Thymus (tissue), 11 donors: Measurements from ENCODE around the gene DPP6. TPM values are rescaled to one million over a fixed set of nuclear protein-coding genes. Genes with fewer than 3 reads are reported as not detected.
A peak's percentile ranks its signal among the peaks of the same experiment; 100 is the strongest.

Source experiments
- DNase-seq, 9 donors: peaks; one replicate each; pipeline ENCODE4 v3.0.0-alpha.2; 2013; ENCODE audit warnings: low spot score in 9 of 9, low read depth in 6 of 9, missing footprints in 1 of 9
- H3K27ac ChIP-seq, 2 donors: one replicate each; pipeline ENCODE4 v1.5.1; 2013; ENCODE audit warnings: control low read depth in 1 of 2, low read depth in 1 of 2, low read length in 1 of 2, mild to moderate bottlenecking in 1 of 2, moderate library complexity in 1 of 2
- H3K27me3 ChIP-seq, 2 donors: one replicate each; pipeline ENCODE4 v1.5.1; 2013; ENCODE audit warnings: low read length in 1 of 2; ENCODE audit not compliant: control insufficient read depth in 2 of 2, insufficient read depth in 1 of 2
- H3K36me3 ChIP-seq, 2 donors: one replicate each; pipeline ENCODE4 v1.5.1; 2013; ENCODE audit warnings: low read length in 1 of 2, mild to moderate bottlenecking in 1 of 2, moderate library complexity in 1 of 2; ENCODE audit not compliant: control insufficient read depth in 2 of 2, insufficient read depth in 2 of 2
- H3K4me1 ChIP-seq, 2 donors: one replicate each; pipeline ENCODE4 v1.5.1; 2013; ENCODE audit warnings: low read length in 2 of 2; ENCODE audit not compliant: control insufficient read depth in 2 of 2, insufficient read depth in 2 of 2
- H3K4me3 ChIP-seq, 2 donors: one replicate each; pipeline ENCODE4 v1.5.1; 2013; ENCODE audit warnings: low read length in 2 of 2, control low read depth in 1 of 2, mild to moderate bottlenecking in 1 of 2
- H3K9me3 ChIP-seq, 2 donors: one replicate each; pipeline ENCODE4 v1.5.1; 2013; ENCODE audit warnings: low read length in 1 of 2, mild to moderate bottlenecking in 1 of 2; ENCODE audit not compliant: control insufficient read depth in 2 of 2, insufficient read depth in 1 of 2
- WGBS: extraction: QIAGEN DNeasy Blood & Tissue Kit; methylation state at CpG from one replicate; pipeline ENCODE4 v1.1.7; 2013; 5-methylcytosine and 5-hydroxymethylcytosine counted together
- polyA plus RNA-seq: library from polyadenylated mRNA; stranded (reverse); fragments of 200-250 nt; gene quantifications from one replicate; pipeline ENCODE4 v1.2.3, GENCODE V29; 2013
- total RNA-seq: library from RNA; stranded (reverse); fragments of 120-200 nt; gene quantifications from one replicate; pipeline ENCODE4 v1.2.4, GENCODE V29; 2013
- donor health status: healthy.

DPP6 gene
- total and polyA plus RNA-seq, 2 donors, result 0.75 to 4.5 TPM

DNA sequence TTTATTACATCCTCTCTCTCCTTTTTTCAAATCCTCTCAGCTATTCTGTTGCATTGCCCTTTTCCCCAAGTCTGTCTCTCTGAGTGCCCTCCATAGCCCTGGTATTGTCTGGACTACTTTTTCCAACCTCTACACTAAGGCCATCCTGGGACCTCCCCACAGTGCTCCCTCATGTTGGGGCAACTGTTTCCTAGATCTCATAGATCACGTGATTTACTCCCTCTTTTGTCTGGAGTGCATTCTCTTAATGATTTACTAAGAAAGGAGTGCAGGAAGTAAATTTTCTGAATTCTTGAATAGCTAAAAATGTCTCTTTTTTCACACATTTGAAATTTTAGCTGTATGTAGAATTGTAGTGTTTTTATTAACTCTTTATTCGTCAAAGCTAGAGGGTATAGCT is 733.7 kb downstream of the DPP6 start:
- H3K9me3 ChIP-seq, result no peaks in the 10 kb centered on the region
- no peak for DNase-seq
- no peaks in the 10 kb centered on the region for H3K36me3 ChIP-seq
- H3K4me1 ChIP-seq, result no peaks in the 10 kb centered on the region
- H3K27ac ChIP-seq, result no peak overlapping the region
- WGBS, result 94% methylated on average over 2 of the region's 2 CpGs
- H3K4me3 ChIP-seq, result no peak overlapping the region
- no peaks in the 10 kb centered on the region for H3K27me3 ChIP-seq

DNA sequence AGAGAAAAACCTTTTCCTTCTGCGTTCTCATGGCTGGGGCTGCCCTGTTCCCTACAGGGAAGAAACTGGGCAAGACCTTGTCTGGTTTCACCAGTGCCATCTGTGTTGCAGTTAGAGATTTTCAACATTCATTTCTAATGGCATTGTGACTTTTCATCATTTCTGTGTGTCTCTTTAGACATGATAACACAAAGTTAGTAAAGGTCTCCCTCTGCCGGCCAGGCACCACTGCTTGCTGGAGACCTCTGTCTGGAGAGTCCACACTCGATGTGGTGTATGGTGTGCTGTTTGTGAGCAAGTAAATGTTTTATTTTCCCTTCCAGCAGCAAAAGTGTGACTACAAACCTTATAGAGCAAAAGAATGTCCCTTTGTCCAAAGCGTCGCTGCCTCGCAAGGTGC is 737.2 kb downstream of the DPP6 start:
- no peak overlapping the region for H3K27ac ChIP-seq
- no peaks in the 10 kb centered on the region for H3K4me1 ChIP-seq
- H3K9me3 ChIP-seq, result no peaks in the 10 kb centered on the region
- peaks cover 3 to 10% of the 10 kb centered on the region in 2 donors for H3K27me3 ChIP-seq
- 74% methylated on average over 6 of the region's 6 CpGs for WGBS
- DNase-seq, result no peak
- no peak overlapping the region for H3K4me3 ChIP-seq
- H3K36me3 ChIP-seq, result no peaks in the 10 kb centered on the region

DNA sequence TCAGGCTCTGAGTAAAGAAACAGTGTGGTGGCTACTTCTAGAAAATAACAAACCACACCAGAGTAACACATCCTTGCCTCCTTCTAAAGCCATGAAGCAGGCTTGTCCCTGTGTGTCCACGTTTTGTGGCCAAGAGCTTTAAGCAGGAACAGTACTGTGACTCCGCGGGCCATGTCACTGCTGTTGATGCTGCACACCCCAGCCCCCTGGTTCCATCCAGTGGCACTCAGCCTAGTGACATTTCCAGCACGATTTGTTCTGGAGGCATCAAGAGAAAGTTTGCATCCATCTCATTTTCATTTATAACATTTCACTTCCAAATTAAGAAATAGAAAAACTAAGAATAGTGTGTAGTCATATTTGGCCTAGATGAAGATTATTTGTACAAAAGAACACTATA is 739.4 kb downstream of the DPP6 start:
- Histone ChIP-seq H3K27ac (no peak overlapping the region), H3K4me1 (no peaks in the 10 kb centered on the region), H3K36me3 (no peaks in the 10 kb centered on the region), H3K27me3 (peaks cover 3 to 15% of the 10 kb centered on the region in 2 donors), H3K4me3 (no peak overlapping the region), H3K9me3 (no peaks in the 10 kb centered on the region)
- 90% methylated on average over 4 of the region's 4 CpGs for WGBS
- DNase-seq, result no peak

DNA sequence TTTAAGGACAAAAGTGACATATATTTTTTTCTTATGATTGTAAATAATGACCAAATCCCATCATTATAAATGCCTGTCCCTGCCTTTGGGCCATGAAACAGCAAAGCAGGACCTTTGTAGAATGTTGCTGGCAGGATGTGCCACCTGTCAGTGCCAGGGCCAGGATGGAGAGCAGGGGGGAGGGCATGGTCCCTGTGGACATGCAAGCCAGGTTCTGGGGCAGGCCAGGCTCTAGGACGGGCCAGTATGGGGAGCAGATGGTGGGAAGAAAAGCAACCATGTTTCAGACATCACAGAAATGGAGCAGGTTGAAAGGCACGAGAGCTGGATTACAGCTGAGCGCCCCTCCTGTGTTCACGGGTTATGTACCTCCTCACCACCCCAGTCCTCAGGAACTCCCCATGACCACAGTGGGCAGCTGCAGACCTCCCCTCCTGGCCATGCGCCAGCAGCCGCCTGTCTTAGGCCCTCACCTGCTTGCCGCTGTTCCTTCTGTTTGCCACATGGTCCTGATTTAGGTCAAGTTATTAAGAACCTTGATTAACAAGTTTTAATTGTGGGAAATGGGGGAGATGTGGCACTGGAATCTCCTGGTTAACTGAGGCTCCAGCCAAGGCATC is 740.3 kb downstream of the DPP6 start:
- whole genome bisulfite sequencing, result 90% methylated on average over 7 of the region's 7 CpGs
- H3K4me1 ChIP-seq, result no peaks in the 10 kb centered on the region
- no peak overlapping the region for H3K4me3 ChIP-seq
- no peak for DNase-seq
- no peaks in the 10 kb centered on the region for H3K36me3 ChIP-seq
- no peak overlapping the region for H3K27ac ChIP-seq
- peaks cover 3 to 15% of the 10 kb centered on the region in 2 donors for H3K27me3 ChIP-seq
- no peaks in the 10 kb centered on the region for H3K9me3 ChIP-seq

DNA sequence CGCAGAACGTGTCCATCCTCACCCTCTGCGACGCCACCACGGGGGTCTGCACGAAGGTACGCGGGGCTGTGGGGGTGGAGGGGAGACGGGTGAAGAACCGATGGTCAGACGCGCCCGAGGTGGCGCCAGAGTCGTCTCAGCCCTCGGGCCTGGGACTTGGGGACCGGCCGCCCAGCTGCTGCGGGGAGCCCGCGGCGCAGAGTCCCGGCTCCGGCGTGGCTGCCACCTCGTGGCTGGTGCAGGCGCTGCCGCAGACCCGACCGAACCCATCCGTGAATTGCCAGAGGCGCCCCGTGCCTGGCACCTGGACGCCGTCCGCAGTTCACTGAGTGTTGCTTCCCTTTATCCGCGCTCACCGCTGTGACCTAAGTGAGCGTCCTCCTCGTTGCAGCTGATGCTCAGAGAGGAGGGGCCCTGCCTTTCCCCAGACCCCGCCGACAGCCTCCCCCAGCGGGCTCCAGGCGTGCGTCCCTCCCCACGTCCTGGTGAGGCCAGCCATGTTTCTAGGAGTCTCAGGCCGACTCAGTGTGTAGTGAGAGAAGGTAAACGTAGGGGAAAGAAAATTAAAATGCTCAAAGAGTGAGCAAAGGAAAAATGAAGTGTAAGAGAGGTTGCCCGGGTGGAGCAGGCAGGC is 742.1 kb downstream of the DPP6 start:
- H3K36me3 ChIP-seq, result no peaks in the 10 kb centered on the region
- no peaks in the 10 kb centered on the region for H3K9me3 ChIP-seq
- peak in 1 of 9 donors; percentile 7 for DNase-seq
- WGBS, result 17% methylated on average over 50 of the region's 50 CpGs
- no peak overlapping the region for H3K4me3 ChIP-seq
- H3K27me3 ChIP-seq, result peaks cover 3 to 15% of the 10 kb centered on the region in 2 donors
- H3K27ac ChIP-seq, result no peak overlapping the region
- H3K4me1 ChIP-seq, result no peaks in the 10 kb centered on the region

DNA sequence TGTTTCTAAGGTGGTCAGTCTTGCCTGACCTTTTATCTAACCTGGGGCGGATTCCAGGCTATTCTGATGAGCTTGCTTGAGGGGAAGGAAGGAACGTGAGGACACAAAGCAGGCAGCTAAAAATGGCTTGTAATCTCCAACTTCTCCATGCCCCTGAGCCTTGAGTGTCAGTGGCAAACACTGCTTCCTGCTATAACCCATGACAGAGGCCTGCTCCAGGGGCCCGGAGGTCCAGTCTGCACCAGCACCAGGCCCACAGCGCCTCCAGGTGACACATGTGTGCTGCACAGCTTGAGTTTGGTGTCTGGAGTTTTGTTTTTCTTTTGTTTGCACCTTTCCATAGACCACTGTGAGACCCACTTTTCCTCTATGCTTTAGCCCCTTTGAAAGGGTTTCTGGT is 742.8 kb downstream of the DPP6 start:
- no peaks in the 10 kb centered on the region for H3K9me3 ChIP-seq
- H3K27me3 ChIP-seq, result peaks cover 3 to 15% of the 10 kb centered on the region in 2 donors
- H3K4me3 ChIP-seq, result no peak overlapping the region
- H3K36me3 ChIP-seq, result no peaks in the 10 kb centered on the region
- H3K27ac ChIP-seq, result no peak overlapping the region
- H3K4me1 ChIP-seq, result no peaks in the 10 kb centered on the region
- 62% methylated on average over 4 of the region's 4 CpGs for WGBS
- DNase-seq, result no peak

DNA sequence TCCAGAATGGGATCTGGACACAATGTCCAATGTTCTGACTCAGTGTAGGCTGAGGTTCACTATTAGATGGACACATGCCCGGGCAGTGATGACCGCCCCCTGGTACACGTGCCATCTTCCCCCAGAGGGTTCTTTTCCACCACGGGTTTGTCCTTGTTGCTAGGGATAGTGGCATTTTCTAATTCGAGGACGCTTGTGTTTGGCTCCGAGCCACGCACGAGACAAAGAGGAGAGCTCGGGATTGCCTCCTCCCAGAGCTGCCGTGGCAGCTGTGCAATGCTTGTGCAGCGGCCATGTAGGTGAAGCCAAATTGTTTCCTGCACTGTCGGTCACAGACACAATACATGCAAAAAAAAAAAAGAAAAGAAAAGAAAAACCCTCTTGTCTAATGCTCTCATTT is 743.2 kb downstream of the DPP6 start:
- Histone ChIP-seq H3K4me3 (no peak overlapping the region), H3K27me3 (peaks cover 3 to 15% of the 10 kb centered on the region in 2 donors), H3K27ac (no peak overlapping the region), H3K4me1 (no peaks in the 10 kb centered on the region), H3K9me3 (no peaks in the 10 kb centered on the region), H3K36me3 (no peaks in the 10 kb centered on the region)
- 89% methylated on average over 13 of the region's 13 CpGs for WGBS
- no peak for DNase-seq

DNA sequence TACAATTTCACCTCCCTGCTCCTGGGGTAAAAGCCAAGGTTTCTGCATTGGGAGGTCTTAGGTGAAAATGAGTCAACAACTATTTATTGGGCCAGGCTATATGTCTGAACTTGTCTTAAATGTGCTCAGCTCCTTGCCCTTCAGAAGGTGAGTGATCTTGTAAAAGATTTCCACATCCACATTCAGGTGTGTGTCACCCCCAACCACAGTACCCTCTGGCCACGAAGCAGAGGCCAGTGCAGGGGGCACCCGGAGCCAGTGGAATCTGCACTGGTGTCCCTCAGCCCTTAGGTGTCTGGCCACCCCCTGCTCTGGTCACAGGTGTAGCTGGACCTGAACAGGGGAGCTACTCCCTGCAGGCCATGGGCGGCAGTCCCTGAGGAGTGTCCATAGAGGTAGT is 752.3 kb downstream of the DPP6 start:
- H3K9me3 ChIP-seq, result no peaks in the 10 kb centered on the region
- H3K4me1 ChIP-seq, result no peaks in the 10 kb centered on the region
- no peak for DNase-seq
- WGBS, result 89% methylated on average over 3 of the region's 3 CpGs
- H3K27ac ChIP-seq, result no peak overlapping the region
- H3K36me3 ChIP-seq, result no peaks in the 10 kb centered on the region
- no peaks in the 10 kb centered on the region for H3K27me3 ChIP-seq
- H3K4me3 ChIP-seq, result no peak overlapping the region

DNA sequence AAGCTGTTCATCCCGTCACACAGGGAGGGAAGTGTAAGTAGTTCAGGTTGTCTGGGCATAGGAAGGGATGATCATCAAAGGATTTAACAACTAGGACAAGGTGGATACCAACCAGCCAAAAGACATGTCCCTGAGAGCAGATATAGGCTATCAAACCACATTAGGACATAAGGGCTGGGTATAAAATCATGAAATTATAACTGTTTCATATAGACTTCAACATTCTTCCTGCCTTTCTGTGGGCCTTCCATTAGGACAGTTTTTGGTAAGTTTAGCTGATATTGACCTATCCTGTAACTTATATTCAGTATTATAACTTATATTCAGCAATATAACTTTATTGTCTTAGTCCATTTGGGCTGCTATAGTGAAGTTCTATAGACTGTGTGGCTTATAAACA is 759.8 kb downstream of the DPP6 start:
- no peak overlapping the region for H3K27ac ChIP-seq
- H3K9me3 ChIP-seq, result peaks cover 0 to 3% of the 10 kb centered on the region in 2 donors
- no peak overlapping the region for H3K4me3 ChIP-seq
- no peaks in the 10 kb centered on the region for H3K4me1 ChIP-seq
- H3K27me3 ChIP-seq, result no peaks in the 10 kb centered on the region
- no peaks in the 10 kb centered on the region for H3K36me3 ChIP-seq
- no peak for DNase-seq
- 96% methylated on average over 1 of the region's 1 CpG for WGBS
